ENCODE measurements around the gene TEX36.

The TEX36 gene

DNA sequence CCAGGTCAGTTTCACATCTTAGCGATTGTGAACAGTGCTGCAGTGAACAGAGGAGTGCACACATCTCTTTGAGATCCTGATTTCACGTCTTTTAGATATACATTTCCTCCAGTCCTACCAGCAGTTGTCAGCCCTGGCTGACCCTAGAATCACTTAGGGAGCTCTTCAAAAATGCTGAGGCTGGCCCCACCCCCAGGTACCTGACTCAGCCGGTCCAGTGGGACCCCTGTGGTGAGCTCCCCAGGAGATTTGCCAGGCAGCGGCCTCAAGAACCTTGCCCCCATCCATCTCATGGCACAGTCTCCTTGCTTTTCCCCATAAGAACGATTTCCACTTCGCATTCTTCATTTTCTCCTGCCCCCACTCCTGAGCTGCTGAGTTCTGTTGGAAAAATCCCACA is 45.5 kb downstream of the TEX36 start:
- H3K9me3 ChIP-seq, result no peaks in the 10 kb centered on the region
- no peak for TF ChIP-seq Cebpa-rat (IDR thresholded peaks at IDR 0.05)
- H3K27ac ChIP-seq, result no peak overlapping the region
- no peaks in the 10 kb centered on the region for H4K20me1 ChIP-seq
- no peak overlapping the region for H3K4me3 ChIP-seq
- H3K27me3 ChIP-seq, result no peaks in the 10 kb centered on the region
- H3K36me3 ChIP-seq, result no peaks in the 10 kb centered on the region
- no peaks in the 10 kb centered on the region for H3K4me1 ChIP-seq
- no peak overlapping the region for H3K9ac ChIP-seq
- no peak overlapping the region for H3K4me2 ChIP-seq

DNA sequence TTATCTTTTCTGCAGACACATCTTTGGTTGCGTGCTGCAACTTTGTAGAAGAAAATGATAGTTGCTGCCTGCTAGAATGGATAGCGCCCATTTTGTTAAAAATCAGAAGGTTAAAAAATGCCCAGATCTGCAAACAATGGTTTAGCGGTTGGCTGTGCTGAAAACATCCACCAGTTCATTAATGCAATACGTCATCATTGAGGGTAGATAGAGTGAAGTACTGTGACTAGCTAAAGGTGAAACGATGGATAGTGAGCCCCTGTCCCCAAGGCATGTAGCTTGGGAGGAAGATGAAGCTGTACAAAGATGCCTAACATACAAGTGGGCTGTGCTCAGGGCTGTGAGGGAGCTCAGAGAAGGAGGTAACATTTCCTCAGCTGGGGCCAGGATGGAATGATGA is 48.4 kb downstream of the TEX36 start:
- no peaks in the 10 kb centered on the region for H3K9me3 ChIP-seq
- H3K27me3 ChIP-seq, result no peaks in the 10 kb centered on the region
- H3K4me1 ChIP-seq, result no peaks in the 10 kb centered on the region
- H3K9ac ChIP-seq, result no peak overlapping the region
- no peak overlapping the region for H3K4me2 ChIP-seq
- no peak overlapping the region for H3K4me3 ChIP-seq
- H3K27ac ChIP-seq, result no peak overlapping the region
- H4K20me1 ChIP-seq, result no peaks in the 10 kb centered on the region
- no peaks in the 10 kb centered on the region for H3K36me3 ChIP-seq
- no peak for TF ChIP-seq Cebpa-rat (IDR thresholded peaks at IDR 0.05)

DNA sequence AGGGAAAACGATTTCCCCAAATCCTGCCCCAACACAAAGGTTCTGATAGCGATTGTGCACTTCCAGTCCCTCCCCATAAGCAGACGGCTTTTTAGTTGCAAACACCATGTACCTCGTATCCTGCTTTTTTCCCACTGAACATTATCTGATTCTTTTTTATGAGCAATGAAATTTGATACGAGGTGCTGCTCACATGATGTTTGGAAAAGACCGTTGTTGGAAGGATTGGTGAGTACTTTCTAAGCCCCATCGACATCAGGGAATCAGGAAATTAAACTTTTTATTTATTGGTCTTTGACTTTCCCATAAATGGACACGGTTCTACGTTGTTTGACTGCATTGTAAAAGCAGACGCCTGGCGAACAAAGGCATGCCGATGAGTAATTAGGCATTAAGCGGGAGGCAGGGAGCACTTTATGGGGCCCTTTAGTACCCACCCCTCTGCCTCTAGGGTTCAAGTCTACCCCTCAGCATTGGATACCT is 49.4 kb downstream of the TEX36 start:
- TF ChIP-seq Cebpa-rat (IDR thresholded peaks at IDR 0.05), result no peak
- H3K4me3 ChIP-seq, result no peak overlapping the region
- H3K27me3 ChIP-seq, result no peaks in the 10 kb centered on the region
- H3K27ac ChIP-seq, result no peak overlapping the region
- H3K9me3 ChIP-seq, result no peaks in the 10 kb centered on the region
- no peak overlapping the region for H3K4me2 ChIP-seq
- H3K4me1 ChIP-seq, result no peaks in the 10 kb centered on the region
- H3K36me3 ChIP-seq, result no peaks in the 10 kb centered on the region
- no peaks in the 10 kb centered on the region for H4K20me1 ChIP-seq
- no peak overlapping the region for H3K9ac ChIP-seq

DNA sequence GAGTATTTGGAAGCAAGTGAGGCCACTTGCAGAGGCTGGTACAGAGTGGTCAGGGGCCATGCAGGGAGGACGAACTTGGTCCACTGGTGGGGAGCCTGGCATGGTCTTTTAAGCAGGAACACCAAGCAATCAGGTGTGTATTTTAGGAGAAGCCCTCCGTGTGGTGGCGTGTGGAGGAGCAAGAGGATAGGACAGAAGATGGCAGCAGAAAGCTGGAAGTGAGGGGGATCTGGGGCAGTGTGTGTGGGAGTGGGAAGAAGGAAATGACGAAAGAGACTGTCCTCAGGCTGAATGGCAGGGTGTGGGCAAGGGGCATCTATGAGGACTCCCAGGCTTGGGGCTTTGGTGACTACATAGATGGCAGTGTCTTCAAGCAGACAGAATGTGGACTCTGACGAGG is 51.2 kb downstream of the TEX36 start:
- no peak overlapping the region for H3K27ac ChIP-seq
- H3K9ac ChIP-seq, result no peak overlapping the region
- H3K9me3 ChIP-seq, result no peaks in the 10 kb centered on the region
- no peaks in the 10 kb centered on the region for H3K27me3 ChIP-seq
- no peaks in the 10 kb centered on the region for H4K20me1 ChIP-seq
- no peaks in the 10 kb centered on the region for H3K4me1 ChIP-seq
- no peak overlapping the region for H3K4me2 ChIP-seq
- no peak for TF ChIP-seq Cebpa-rat (IDR thresholded peaks at IDR 0.05)
- no peaks in the 10 kb centered on the region for H3K36me3 ChIP-seq
- no peak overlapping the region for H3K4me3 ChIP-seq

DNA sequence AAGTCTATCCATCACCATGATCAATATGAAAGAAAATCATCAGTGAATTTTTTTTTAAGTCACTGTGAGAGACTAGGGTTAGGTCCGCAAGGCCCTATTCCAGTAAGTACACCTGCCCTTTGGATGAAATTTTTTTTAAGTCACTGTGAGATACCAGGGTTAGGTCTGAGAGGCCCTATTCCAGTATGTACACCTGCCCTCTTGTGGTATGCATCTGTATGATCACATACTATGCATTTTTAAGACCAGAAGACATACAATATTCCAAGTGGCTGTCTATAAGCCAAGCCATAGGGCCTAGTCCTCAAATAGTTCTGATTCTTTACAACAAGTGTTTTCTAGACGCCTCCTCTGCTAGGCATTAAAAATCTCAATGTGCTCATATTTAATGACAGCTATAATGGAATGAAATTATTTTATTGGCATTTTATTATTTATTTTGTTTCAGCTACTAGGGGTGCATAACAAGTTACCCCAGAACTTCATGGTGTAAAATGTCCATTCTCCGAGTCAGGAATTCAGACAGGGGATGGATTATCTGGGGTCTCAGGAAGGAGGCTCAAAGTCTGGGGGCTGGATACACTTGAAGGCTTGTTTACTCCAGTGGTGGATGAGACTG is 53.1 kb downstream of the TEX36 start:
- Histone ChIP-seq H4K20me1 (no peaks in the 10 kb centered on the region), H3K4me1 (no peaks in the 10 kb centered on the region), H3K36me3 (no peaks in the 10 kb centered on the region), H3K9ac (no peak overlapping the region), H3K9me3 (no peaks in the 10 kb centered on the region), H3K4me2 (no peak overlapping the region), H3K27me3 (no peaks in the 10 kb centered on the region), H3K4me3 (no peak overlapping the region), H3K27ac (no peak overlapping the region)
- TF ChIP-seq Cebpa-rat (IDR thresholded peaks at IDR 0.05), result no peak

DNA sequence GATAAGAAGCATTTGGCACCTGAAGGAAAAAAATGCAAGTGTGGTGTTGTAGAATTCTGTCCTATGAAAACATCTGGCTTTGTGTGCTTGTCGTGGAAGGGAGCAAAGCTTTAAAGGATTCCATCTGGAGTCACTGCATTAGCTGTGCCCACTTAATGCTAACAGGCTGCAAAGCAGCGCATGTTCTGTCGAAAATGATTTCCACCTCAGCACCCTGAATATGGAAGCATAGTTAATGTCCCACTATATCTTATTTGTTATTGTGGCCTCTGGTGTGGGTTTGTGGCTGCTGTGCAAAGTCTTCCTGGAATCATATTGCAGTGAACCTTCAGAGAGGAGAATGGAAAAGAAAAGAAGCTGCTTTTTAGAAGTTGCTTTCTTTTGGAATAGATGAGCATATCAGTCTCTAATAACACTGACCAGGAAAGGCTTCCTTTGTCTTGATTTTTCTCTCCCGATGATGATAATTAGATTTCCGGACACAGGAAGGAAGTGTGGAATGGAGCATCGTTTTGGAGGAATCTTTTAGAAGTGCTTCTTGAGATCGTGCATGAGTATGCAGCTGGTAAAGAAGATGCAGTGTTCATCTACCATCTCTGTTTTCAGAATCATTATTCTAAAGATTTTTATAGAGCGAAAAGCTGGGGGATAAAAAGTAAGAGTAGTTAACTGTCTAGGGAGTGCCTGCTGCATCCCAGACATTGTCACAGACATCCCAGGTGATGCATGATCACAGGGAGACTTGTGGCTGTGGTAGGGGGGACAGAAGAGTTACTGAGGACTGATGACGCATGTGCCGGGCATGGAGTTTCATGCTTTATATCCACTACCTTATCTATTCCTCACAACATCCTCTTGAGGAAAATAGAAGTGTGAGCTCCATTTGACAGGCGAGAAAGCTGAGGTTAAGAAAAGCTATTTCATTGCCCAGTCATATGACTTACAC is 54.6 kb downstream of the TEX36 start:
- H4K20me1 ChIP-seq, result no peaks in the 10 kb centered on the region
- H3K9ac ChIP-seq, result no peak overlapping the region
- no peak for TF ChIP-seq Cebpa-rat (IDR thresholded peaks at IDR 0.05)
- no peaks in the 10 kb centered on the region for H3K27me3 ChIP-seq
- no peak overlapping the region for H3K4me3 ChIP-seq
- H3K4me1 ChIP-seq, result no peaks in the 10 kb centered on the region
- no peaks in the 10 kb centered on the region for H3K36me3 ChIP-seq
- no peak overlapping the region for H3K27ac ChIP-seq
- no peaks in the 10 kb centered on the region for H3K9me3 ChIP-seq
- H3K4me2 ChIP-seq, result no peak overlapping the region; the same call in 1 of the 2 replicates

DNA sequence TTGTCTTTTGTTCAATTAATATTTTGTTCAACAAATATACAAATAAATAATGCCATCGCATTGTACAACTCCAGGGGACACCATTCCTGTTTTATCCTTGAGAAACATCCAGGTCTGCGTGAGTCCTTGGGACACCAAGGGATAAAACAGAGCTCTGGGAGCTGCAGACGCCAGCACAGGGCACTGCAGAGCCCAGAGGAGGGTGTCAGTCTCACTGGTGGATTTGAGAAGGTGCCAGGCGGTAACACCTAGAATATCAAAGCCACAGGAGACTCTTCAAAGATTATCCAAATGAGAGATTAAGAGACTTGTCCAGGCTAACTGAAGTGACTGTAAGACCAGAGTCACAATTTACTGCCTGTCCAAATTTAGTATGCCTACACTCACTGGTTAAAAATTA is 55.3 kb downstream of the TEX36 start:
- Histone ChIP-seq H3K9me3 (no peaks in the 10 kb centered on the region), H3K27ac (no peak overlapping the region), H3K36me3 (no peaks in the 10 kb centered on the region), H3K4me2 (no peak overlapping the region), H3K9ac (no peak overlapping the region), H3K4me3 (no peak overlapping the region), H4K20me1 (no peaks in the 10 kb centered on the region), H3K4me1 (no peaks in the 10 kb centered on the region), H3K27me3 (no peaks in the 10 kb centered on the region)
- TF ChIP-seq Cebpa-rat (IDR thresholded peaks at IDR 0.05), result no peak

DNA sequence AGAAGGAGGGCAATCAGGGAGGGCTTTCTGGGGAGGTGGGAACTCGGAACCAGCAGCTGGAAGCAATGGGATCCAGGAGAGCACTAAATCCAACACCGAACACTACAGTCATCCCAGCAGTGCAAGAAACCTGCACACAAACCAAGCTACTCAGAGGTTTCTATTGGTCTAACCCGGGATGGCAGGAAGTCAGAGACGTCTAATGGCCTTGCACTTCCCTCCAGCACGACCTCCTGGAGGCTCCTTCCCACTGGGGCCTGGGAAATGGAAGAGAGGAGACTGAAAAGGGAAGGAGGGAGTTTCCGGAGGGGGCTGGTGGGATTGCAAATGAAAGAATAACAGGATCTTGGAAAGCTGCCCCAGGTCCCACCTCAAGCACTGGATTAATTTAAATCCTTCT is 56.3 kb downstream of the TEX36 start:
- Histone ChIP-seq H4K20me1 (no peaks in the 10 kb centered on the region), H3K27me3 (no peaks in the 10 kb centered on the region), H3K4me2 (no peak overlapping the region), H3K9me3 (0 out of 2 replicates have a peak, but pooled peaks cover 3% of the 10 kb centered on the region), H3K9ac (no peak overlapping the region), H3K36me3 (no peaks in the 10 kb centered on the region), H3K4me1 (no peaks in the 10 kb centered on the region), H3K27ac (no peak overlapping the region), H3K4me3 (no peak overlapping the region)
- no peak for TF ChIP-seq Cebpa-rat (IDR thresholded peaks at IDR 0.05)

DNA sequence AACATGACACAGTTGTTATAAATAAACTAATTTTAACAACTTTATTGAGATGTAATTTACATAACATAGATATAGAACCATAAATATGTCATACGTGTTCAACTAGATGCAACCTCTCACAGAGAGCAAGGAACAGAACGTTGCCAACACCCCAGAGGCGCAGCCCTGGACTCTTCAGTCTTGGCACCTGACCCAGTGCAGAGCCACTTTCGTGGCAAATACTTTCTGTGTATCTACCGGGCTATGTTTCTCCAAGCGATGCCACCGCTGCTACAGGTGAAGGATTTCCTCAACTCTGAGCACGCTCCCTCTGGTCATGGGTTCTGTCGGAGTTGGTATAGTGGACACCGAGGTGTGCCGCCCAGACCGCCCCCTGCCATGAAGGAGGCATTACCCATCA is 57.4 kb downstream of the TEX36 start:
- TF ChIP-seq Cebpa-rat (IDR thresholded peaks at IDR 0.05), result no peak
- H4K20me1 ChIP-seq, result no peaks in the 10 kb centered on the region
- H3K9ac ChIP-seq, result no peak overlapping the region
- H3K4me1 ChIP-seq, result no peaks in the 10 kb centered on the region
- H3K4me2 ChIP-seq, result no peak overlapping the region
- H3K27me3 ChIP-seq, result no peaks in the 10 kb centered on the region
- H3K4me3 ChIP-seq, result no peak overlapping the region
- H3K27ac ChIP-seq, result no peak overlapping the region
- H3K36me3 ChIP-seq, result no peaks in the 10 kb centered on the region
- H3K9me3 ChIP-seq, result 0 out of 2 replicates have a peak, but pooled peaks cover 4% of the 10 kb centered on the region

DNA sequence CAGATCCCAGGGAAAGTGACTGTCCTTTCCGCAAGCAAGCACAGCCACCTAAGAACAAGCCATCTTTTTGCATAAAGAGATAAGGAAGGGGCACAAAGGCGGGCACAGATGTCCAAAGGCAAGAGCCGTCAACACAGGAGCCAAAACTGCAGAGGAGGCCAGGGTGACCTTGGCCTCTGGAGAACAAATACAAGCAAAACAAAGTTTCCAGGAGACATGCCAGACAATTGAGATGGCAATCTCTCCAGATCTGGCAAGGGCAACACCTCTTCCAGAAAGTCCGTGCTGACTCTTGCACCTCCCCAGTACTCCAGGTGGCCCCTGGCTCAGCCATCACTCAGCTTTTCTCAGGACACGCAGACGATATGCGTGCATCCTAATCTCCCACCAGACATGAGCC is 58.2 kb downstream of the TEX36 start:
- Histone ChIP-seq H3K36me3 (no peaks in the 10 kb centered on the region), H3K27ac (no peak overlapping the region), H3K4me2 (no peak overlapping the region), H3K27me3 (no peaks in the 10 kb centered on the region), H3K9ac (no peak overlapping the region), H3K4me1 (no peaks in the 10 kb centered on the region), H4K20me1 (no peaks in the 10 kb centered on the region), H3K9me3 (0 out of 2 replicates have a peak, but pooled peaks cover 4% of the 10 kb centered on the region), H3K4me3 (no peak overlapping the region)
- no peak for TF ChIP-seq Cebpa-rat (IDR thresholded peaks at IDR 0.05)

Data from BLaER1 (cell line).